ENCODE measurements around the gene RGP1. TPM values are rescaled to one million over a fixed set of nuclear protein-coding genes. Genes with fewer than 3 reads are reported as not detected.

The RGP1 gene
- total RNA-seq, 1 donor, result 17.7 TPM

- H3K4me3 ChIP-seq (ENCODE audit: low read depth, low read length), result no peak overlapping the region
- TF ChIP-seq, protein P1, sequence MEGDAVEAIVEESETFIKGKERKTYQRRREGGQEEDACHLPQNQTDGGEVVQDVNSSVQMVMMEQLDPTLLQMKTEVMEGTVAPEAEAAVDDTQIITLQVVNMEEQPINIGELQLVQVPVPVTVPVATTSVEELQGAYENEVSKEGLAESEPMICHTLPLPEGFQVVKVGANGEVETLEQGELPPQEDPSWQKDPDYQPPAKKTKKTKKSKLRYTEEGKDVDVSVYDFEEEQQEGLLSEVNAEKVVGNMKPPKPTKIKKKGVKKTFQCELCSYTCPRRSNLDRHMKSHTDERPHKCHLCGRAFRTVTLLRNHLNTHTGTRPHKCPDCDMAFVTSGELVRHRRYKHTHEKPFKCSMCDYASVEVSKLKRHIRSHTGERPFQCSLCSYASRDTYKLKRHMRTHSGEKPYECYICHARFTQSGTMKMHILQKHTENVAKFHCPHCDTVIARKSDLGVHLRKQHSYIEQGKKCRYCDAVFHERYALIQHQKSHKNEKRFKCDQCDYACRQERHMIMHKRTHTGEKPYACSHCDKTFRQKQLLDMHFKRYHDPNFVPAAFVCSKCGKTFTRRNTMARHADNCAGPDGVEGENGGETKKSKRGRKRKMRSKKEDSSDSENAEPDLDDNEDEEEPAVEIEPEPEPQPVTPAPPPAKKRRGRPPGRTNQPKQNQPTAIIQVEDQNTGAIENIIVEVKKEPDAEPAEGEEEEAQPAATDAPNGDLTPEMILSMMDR (IDR thresholded peaks at IDR 0.05; ENCODE audit: insufficient read depth, low read depth, low read length), result no peak
- DNase-seq (ENCODE audit: low read depth), result no peak
These were observed 48.4 kb downstream of the RGP1 start for GRCh38 chr9:35797311-35798109.

DNA sequence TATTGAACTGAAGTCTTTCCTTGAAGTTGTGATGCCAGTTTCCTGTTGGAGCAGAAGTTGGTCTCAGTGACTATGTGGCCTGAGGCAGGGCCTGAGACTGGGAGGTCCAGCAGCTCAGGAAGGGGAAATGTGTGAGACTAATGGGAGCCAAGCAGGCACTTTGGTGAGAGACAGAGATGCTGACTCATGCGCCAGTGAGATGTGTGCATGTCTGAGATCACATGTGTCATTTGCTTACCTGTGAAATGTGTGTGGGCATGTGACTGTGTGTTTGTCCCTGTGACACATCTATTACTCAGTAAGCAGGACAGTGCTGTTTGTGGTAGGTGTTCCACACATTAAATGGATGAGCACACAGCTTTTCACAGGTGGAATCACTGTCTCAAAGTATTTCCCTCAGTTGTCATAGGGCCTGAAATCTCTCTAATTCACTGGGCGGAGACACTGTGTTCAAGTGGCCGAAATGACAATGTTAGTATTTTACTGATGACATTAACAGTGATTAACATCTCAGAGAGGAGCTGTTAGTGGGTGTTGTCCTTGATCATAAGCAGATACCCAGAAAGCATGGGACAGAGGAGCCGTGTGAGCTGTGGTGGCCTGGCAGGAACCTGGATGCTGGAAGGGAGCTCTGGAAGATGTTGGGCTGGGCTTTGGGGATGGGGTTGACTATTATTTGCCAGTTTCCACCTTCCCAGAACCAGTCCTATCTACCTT lies 49.7 kb downstream of the RGP1 start:
- TF ChIP-seq, protein P1 (IDR thresholded peaks at IDR 0.05; ENCODE audit: insufficient read depth, low read depth, low read length), result no peak
- DNase-seq (ENCODE audit: low read depth), result peak; percentile 23
- H3K4me3 ChIP-seq (ENCODE audit: low read depth, low read length), result no peak overlapping the region

DNA sequence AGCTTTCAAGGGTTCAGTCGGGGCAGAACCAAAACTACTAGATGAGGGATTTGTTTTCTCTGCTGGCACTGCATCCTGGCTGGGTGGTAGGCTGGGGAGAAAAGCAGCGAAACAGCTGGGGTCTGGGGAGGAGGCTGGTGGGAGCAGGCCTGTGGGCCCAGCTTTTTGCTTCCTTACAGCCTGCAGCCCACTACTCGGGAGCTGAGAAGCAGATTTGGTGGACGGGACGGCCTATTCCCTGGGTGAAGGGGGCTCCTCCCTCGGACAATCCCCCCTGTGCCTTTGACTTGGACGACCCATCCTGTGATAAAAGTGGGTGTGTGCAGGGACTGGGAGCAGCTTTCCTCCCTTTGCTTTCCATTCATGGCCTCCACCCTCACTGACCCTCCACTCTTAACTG lies 51.4 kb downstream of the RGP1 start:
- TF ChIP-seq, protein P1 (IDR thresholded peaks at IDR 0.05; ENCODE audit: insufficient read depth, low read depth, low read length), result no peak
- DNase-seq (ENCODE audit: low read depth), result no peak
- H3K4me3 ChIP-seq (ENCODE audit: low read depth, low read length), result no peak overlapping the region

- H3K4me3 ChIP-seq (ENCODE audit: low read depth, low read length), result no peak overlapping the region
- DNase-seq (ENCODE audit: low read depth), result no peak
- TF ChIP-seq, protein P1 (IDR thresholded peaks at IDR 0.05; ENCODE audit: insufficient read depth, low read depth, low read length), result no peak
These were observed 52.4 kb downstream of the RGP1 start for GRCh38 chr9:35801328-35802128.

DNA sequence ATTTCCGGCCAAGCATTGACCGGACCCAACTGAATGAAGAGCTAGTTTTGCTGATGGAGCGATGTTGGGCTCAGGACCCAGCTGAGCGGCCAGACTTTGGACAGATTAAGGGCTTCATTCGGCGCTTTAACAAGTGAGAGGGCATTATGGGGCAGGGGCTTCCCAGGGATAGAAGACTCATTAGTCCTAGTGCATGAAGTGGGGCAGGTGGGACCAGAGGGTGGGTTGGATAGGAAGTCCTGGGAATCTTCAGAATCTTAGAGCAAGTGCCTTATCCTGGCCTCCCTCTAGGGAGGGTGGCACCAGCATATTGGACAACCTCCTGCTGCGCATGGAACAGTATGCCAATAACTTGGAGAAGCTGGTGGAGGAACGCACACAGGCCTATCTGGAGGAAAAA lies 57.0 kb downstream of the RGP1 start:
- TF ChIP-seq, protein P1 (IDR thresholded peaks at IDR 0.05; ENCODE audit: insufficient read depth, low read depth, low read length), result no peak
- no peak overlapping the region for H3K4me3 ChIP-seq (ENCODE audit: low read depth, low read length)
- DNase-seq (ENCODE audit: low read depth), result no peak

Small RNA genes lying within 50 kb of the gene (small RNA-seq; reads per million reads assigned to genes)
- gene MIR6853, result 0.47 reads per million

Other genes starting within 250 kb of the RGP1 start
- gene TESK1, start 144.0 kb upstream of the RGP1 start, total RNA-seq, result 13.0 and 13.2 TPM in 2 replicates
- 0.86 and 1.3 TPM in 2 replicates for gene CD72, start 130.9 kb upstream of the RGP1 start, total RNA-seq
- under 0.01 TPM in 1 of 2 replicates, not detected in the other for gene SIT1, start 98.4 kb upstream of the RGP1 start, total RNA-seq
- 103,191 and 163,599 TPM in 2 replicates for gene RMRP, start 91.3 kb upstream of the RGP1 start, total RNA-seq
- gene CCDC107, start 91.0 kb upstream of the RGP1 start, total RNA-seq, result 18.1 and 18.7 TPM in 2 replicates
- 0.97 and 3.0 TPM in 2 replicates for gene ARHGEF39, start 84.1 kb upstream of the RGP1 start, total RNA-seq
- under 0.01 TPM in 1 of 2 replicates, not detected in the other for gene CA9, start 75.4 kb upstream of the RGP1 start, total RNA-seq
- 1,636 and 1,893 TPM in 2 replicates for gene TPM2, start 59.4 kb upstream of the RGP1 start, total RNA-seq
- 369 and 428 TPM in 2 replicates for gene TLN1, start 17.1 kb upstream of the RGP1 start, total RNA-seq
- gene CREB3, start 16.6 kb upstream of the RGP1 start, total RNA-seq, result 107 and 126 TPM in 2 replicates
- 29.0 and 38.4 TPM in 2 replicates for gene GBA2, start 59 bp upstream of the RGP1 start, total RNA-seq
- gene MSMP, start 5.0 kb downstream of the RGP1 start, total RNA-seq, result not detected in 2 replicates
- 16.4 and 19.9 TPM in 2 replicates for gene NPR2, start 42.3 kb downstream of the RGP1 start, total RNA-seq
- gene SPAG8, start 63.0 kb downstream of the RGP1 start, total RNA-seq, result 0.32 and 0.86 TPM in 2 replicates
- 13.8 and 27.4 TPM in 2 replicates for gene HINT2, start 65.8 kb downstream of the RGP1 start, total RNA-seq
- not detected in 2 replicates for gene FAM221B, start 79.4 kb downstream of the RGP1 start, total RNA-seq
- gene TMEM8B, start 79.9 kb downstream of the RGP1 start, total RNA-seq, result 0.86 and 1.9 TPM in 2 replicates
- not detected in 2 replicates for gene OR13J1, start 121.1 kb downstream of the RGP1 start, total RNA-seq
- gene HRCT1, start 156.9 kb downstream of the RGP1 start, total RNA-seq, result 0.43 and 0.97 TPM in 2 replicates
- not detected in 2 replicates for gene SPAAR, start 160.2 kb downstream of the RGP1 start, total RNA-seq
- under 0.01 and 0.32 TPM in 2 replicates for gene OR2S2, start 208.9 kb downstream of the RGP1 start, total RNA-seq